Raji (cell line): ENCODE results near the gene GNAQ.

Source experiments
- POLR2A ChIP-seq: IDR thresholded peaks from 2 replicates; pipeline ENCODE4 v1.6.1; 2011; ENCODE audit warnings: low read depth, low read length, control low read depth; ENCODE audit not compliant: insufficient read depth

Gene GNAQ

GRCh38 chr9:77916820-77917219 lies 114.8 kb downstream of the GNAQ start:
- TF ChIP-seq POLR2A = no peak

GRCh38 chr9:77916410-77916819 lies 115.2 kb downstream of the GNAQ start:
- no peak for TF ChIP-seq POLR2A

GRCh38 chr9:77915744-77916143 lies 115.9 kb downstream of the GNAQ start:
- no peak for TF ChIP-seq POLR2A

GRCh38 chr9:77912895-77913693 lies 118.5 kb downstream of the GNAQ start:
- TF ChIP-seq POLR2A = no peak

DNA sequence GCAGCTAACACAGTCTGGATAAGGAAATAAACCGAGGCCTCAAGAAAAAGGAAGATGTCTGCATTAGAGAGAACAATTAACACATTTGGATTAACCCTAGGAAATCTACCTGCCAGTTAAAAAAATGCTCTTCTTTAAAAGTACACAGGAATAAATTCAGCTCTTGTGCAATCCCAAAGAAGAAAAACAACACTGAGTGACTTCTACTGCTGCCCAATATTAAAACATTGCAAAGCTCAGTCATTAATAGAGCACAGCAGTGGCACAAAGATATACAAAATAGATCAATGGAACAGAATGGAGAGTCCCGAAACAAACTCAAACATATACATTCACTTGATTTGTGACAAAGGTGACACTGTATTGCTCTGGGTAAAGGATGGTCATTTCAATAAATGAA lies 119.7 kb downstream of the GNAQ start:
- TF ChIP-seq POLR2A = no peak

DNA sequence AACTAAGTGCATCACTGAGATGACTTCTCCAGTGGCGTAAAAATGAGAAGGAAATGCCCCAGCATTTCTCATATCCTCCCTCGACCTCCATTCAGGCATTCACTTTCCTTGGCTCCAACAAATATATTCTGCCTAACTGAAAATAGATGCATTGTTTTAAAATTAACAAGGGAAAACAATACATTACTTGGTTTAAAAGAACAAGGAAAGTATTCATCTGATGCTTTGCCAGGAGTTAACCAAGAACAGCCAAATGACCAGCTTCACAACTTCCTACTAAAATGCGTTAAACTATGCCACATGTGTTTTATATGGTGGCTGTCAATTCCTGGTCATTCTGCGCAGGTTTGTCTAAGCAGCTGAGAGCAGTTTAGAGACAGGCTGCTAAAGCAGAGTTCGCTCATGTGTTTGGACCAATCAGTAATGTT lies 121.4 kb downstream of the GNAQ start:
- no peak for TF ChIP-seq POLR2A

- TF ChIP-seq POLR2A = no peak
These were observed 122.3 kb downstream of the GNAQ start for GRCh38 chr9:77909306-77909705.

- no peak for TF ChIP-seq POLR2A
These were observed 123.3 kb downstream of the GNAQ start for GRCh38 chr9:77908293-77908692.

DNA sequence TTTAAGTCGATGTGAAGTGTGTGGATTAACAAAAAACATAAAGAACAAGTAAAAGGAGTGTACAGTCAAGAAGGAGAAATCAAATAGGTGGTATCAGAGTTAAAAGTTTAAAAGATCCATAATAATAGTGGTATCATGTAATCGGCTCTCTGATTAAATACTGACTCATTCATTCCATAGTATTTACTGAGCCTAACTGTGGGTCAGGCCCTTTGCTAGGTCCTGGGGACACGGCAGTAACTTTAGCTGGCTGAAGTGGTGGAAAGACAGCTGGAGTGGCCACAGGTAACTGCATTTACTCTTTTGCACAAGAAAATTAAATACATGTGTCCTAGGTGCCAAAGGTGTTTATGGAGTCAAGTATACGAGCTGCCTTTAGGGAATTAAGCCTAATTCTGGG lies 124.0 kb downstream of the GNAQ start:
- TF ChIP-seq POLR2A = no peak

- TF ChIP-seq POLR2A = no peak
These were observed 124.6 kb downstream of the GNAQ start for GRCh38 chr9:77906991-77907390.

- TF ChIP-seq POLR2A = no peak
These were observed 127.8 kb downstream of the GNAQ start for GRCh38 chr9:77903666-77904285.

DNA sequence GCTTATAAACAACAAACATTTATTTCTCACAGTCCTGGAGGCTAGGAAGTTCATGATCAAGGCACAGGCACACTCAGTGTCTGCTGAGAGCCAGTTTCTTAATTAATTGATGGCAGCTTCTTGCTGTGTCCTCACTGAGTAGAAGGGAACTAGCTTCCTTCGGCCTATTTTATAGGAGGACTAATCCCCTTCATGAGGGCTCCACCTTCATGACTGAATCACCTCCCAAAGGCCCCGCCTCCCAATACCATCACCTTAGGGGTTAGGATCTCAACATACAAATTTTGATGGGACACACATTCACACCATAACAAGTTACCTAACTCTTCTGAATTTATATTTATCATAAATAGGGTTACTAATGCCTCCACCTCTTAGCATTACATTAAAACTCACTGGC lies 129.8 kb downstream of the GNAQ start:
- TF ChIP-seq POLR2A = no peak

DNA sequence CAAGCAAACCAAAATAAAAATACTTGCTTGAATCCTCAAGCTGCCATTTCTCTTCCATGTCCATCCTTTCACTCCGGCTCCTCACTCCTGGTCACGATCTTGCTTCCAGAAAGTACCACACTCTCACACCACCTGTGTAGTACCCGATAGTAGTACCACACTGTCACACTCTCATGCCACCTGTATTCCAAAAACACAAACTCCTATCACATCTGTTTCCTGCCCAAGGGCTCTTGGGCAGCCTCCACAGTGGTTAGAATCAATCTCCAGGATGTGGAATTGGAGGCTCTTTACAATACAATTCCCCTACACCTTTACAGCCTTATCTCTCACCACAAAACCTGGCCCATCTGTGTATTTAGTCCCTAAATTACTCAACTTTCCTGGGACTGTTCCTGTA lies 130.6 kb downstream of the GNAQ start:
- no peak for TF ChIP-seq POLR2A

GRCh38 chr9:77899679-77900354 lies 131.8 kb downstream of the GNAQ start:
- TF ChIP-seq POLR2A = no peak

DNA sequence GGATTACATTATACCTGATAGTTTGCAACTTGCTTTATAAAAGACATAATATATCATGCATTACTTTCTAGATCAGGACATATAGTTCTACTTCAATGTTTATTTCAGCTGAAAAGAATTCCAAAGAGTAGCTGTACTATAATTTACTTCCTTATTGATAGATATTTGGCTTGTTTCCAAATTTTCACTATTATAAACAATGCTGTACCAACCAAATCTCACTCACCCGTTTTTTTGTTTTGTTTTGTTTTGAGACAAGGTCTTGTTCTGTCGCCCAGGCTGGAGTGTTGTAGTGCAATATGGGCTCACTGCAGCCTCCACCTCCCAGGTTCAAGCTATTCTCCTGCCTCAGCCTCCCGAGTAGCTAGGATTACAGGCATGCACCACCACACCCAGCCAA lies 132.7 kb downstream of the GNAQ start:
- no peak for TF ChIP-seq POLR2A
